ENCODE data around the gene ATAD5.
"Not testable (repeated sequence)": the region's sequence is repeated elsewhere in the genome, so short reads cannot be mapped to it uniquely, and the experiment has no call there.

Gene ATAD5

DNA sequence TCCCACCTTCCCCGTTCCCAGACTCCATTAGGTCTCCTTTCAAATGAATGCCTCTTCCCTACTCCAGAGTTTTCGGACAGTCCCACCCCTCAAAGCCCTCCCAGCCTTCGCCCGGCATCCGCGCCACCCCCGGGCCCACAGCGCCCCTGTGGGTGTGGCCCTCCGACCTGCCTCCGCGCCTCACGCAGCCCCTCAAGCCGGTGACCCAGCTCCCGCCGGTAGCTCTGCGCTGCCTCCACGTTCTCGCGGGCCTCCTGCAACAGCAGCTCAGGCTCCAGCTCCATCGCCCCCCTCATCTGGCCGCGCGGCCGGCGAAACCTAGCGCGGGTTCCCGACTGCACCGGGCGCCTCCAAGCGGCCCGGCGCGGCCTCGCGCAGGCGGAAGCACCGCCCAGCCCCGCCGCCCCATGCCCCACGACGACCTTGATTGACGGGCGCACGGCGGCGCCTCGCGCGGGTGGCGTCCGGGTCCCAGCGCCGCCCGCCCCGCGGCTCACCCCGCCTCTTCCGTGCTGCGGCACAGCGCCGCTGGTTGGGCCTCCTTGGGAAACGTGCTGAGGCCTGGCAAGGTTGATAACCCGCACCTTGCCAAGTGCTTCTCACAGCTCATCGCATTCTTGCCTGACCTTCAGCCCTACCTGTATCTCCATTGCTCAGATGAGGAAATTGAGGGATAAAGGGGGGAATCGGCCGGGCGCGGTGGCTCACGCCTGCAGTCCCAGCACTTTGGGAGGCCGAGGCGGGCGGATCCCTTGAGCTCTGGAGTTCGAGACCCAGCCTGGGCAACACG lies 7.2 kb upstream of the ATAD5 start, which contains the start of gene CRLF3:
CRLF3 (minus strand) TSS at position 337 of the 790 bp plus-strand sequence; CDS start at position 296, 41 bp downstream.
- DNase-seq, result peak; percentile 89 to 91

DNA sequence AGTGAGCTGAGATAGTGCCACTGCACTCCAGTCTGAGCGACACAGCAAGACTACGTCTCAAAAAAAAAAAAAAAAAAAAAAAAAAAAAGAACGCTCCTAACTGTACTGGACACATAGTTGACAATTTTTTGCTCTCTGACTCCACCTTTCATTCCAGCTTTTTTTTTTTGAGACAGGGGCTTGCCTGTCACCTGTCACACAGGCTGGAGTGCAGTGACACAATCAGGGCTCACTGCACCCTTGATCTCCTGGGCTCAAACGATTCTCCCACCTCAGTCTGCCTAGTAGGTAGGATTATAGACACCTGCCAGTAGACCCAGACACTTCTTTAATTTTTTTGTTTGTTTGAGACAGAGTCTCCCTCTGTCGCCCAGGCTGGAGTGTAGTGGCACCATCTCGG lies 4.7 kb upstream of the ATAD5 start:
- no peak for DNase-seq

DNA sequence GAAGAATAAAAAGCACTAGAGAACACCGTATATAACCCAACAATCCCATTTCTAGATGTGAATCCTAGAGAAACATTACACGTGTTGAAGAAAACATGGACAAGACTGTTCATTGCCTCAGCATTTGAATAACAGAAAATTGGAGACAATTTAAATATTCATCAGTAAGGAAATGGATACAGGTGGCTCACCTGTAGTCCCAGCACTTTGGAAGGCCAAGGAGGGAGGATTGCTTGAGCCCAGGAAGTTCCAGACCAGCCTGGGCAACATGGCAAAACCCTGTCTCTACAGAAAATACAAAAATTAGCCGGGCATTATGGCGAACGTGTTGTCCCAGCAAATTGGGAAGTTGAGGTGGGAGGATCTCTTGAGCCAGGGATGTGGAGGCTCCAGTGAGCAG lies 2.7 kb upstream of the ATAD5 start:
- no peak for DNase-seq

DNA sequence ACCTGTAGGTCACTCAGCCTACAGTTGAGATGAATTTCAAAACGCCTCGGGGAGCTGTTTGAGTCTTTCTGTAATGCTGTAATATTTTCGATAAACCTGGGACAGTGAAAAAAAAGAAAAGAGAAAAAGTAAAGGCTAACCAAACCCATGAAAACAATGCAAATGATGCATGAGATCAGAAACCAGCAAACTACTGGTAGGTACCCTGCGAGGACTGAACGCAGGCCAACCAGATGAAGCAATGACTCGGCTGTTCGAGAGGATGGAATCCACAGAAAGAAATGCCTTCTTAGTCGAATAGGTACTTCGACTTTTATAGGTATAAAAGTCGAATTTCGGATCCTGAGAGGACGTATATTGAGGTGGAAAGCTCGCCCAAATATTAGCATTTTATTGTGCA lies 509 bp upstream of the ATAD5 start:
- no peak for DNase-seq

DNA sequence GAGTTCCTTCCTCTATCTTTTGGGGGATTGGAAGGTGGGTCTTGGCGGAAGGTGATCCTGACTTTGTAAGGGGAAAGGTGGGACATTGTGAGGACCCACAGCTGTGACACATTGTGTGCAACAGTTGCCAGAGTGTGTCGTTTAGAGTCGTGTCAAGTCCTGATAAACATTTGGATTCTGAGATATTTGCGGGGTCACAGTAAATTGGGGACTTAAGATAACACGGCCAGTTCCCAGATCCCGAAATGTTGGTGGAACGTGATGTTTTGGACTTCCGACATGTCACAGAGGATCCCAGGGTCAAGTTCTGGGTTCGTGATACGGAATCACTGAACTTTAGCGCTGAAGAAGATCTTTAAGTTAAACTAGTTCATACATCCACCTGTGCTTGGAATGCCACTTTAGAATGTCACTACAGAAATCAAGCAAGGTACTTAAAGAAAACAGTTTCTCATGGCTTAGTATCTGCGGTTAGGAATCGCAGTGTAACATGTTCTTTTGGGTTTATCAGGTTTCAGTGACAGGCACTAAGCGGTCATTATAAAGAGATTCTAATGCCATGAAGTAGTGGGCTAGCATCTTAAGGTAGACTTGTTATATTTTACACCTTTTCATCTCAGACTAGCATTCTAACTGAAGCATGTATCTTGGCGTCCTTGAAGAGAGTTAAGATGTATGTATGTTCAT lies 815 bp downstream of the ATAD5 start:
- no peak for DNase-seq

DNA sequence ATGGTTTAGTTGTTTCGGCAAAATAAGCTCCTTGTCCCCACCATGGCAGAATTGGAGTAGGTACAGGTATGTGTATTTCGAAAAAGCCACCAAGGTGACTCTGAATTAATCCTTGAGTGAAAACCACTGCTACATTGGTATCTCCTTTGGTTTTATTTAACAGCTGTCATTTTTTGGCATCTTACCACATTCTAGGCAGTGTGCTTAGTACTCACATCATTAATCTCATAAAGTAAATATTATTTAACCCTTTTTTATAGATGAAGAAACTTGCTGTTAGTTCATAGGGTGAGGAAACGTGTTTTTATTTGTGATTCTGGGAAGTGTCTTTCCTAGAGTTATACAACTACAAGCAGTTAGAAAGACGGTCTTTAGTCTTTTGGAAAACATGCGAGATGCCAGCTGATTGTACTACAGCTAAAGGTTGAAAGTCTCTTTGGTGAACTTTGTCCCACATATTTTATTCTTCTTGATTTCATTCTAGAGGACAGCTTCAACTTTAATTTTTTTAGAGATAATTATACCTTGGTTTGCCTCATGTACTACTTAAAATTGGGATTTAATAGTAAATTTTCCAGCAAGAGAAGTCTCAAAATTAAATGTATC lies 6.5 kb downstream of the ATAD5 start:
- no peak for DNase-seq

DNA sequence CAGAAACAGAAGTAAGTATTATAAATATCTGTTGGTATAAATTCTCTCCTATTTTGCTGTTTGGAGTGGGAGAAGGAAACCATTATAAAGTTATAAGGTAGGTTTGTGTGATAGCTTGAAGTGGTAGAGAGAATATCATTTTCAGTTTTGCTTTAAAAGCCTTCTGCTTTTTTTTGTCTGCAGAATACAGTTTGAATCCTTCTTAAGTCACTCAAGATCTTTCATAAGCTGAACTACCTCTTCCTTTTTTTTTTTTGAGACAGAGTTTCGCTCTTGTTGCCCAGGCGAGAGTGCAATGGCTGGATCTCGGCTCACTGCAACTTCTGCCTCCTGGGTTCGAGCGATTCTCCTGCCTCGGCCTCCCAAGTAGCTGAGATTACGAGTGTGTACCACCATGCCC lies 9.0 kb downstream of the ATAD5 start:
- no peak for DNase-seq

DNA sequence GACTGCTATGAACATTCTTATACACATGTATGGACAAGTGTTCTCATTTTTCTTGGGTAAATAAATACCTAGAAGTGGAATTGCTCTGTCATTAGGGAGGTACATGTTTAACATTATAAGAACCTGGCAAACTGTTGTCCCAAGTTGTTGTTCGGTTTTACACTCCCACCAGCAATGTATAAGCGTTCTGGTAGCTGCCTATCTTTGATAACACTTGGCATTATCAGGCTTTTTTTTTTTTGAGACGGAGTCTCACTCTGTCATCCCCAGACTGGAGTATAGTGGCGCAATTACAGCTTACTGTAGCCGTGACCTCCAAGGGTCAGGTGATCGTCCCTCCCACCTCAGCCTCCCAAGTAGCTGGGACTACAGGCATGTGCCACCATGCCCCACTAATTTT lies 16.3 kb downstream of the ATAD5 start:
- no peak for DNase-seq

DNA sequence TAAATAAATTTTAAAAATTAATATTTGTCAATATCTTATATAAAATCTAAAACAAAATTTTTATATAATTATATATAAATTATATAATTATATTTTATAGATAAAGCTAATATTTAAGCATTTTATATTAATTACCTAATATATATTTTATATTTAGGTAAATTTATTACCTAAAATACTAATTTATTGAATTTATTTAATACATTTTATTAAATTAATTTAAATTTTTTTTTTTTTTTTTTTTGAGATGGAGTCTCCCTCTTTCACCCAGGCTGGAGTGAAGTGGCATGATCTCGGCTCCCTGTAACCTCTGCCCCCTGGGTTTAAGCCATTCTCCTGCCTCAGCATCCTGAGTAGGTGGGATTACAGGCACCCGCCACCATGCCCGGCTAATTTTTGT lies 22.4 kb downstream of the ATAD5 start:
- DNase-seq, result no peak

DNA sequence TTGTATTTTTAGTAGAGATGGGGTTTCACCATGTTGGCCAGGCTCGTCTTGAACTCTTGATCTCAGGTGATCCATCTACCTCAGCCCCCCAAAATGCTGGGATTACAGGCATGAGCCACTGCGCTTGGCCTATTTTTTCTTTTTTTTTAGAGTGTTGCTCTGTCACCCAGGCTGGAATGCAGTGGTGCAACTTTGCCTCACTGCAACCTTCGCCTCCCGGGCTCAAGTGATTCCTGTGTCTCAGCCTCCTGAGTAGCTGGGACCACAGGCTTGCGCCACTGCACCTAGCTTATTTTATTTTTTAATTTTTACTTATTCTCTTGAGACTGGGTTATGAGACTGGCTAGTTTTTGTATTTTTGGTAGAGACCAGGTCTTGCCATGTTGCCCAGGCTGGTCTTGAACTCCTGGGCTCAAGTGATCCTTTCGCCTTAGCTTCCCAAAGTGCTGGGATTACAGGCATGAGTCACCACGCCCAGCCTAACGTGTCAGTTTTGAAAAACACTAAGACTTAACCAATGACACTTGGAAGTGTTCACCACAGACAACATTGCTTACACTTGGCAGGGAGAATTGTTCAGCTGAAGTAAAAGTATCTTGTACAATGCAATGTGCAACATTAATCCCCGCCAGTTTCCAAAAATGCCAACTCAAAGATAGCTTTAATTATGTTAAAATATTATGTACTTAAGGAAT lies 26.9 kb downstream of the ATAD5 start:
- DNase-seq, result no peak

DNA sequence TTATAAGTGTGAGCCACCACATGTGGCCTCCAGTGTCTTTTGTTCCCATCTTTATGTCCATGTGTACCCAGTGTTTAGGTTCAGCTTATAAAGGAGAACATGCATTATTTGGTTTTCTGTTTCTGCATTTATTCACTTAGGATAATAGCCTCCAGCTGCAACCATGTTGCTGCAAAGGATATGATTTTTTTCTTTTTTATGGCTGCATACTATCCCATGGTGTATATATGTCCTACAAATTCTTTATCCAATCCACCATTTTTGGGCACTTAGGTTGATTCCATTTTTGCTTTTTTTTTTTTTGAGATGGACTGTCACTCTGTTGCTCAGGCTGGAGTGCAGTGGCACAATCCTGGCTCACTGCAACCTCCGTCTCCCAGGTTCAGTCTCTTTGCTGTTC lies 32.9 kb downstream of the ATAD5 start:
- no peak for DNase-seq

DNA sequence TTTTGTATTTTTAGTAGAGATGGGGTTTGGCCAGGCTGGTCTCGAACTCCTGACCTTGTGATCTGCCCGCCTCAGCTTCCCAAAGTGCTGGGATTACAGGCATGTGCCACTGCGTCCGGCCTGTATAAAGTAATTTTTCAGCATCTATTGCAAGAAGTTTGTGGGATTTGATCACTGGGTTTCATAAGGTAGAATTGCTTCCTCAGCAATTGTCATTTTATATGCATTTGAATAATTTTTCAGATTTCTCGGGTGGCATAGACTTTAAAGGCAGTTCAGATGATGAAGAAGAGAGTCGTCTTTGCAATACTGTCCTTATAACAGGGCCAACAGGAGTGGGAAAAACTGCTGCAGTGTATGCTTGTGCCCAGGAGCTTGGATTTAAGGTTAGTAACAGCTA lies 37.2 kb downstream of the ATAD5 start:
- DNase-seq, result no peak

DNA sequence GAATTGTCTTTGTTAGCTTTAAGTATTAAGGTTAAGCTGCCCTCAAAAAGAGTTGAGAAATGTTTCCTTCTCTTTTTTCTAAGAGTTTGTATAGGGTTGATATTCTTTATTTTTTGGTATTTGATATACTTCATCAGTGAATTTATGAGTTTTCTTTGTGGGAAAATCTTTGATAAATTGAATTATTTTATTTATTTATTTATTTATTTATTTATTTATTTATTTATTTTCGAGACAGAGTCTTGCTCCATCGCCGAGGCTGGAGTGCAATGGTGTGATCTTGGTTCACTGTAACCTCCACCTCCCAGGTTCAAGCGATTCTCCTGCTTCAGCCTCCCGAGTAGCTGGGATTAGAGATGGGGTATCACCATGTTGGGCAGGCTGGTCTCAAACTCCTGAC lies 54.4 kb downstream of the ATAD5 start:
- no peak for DNase-seq

DNA sequence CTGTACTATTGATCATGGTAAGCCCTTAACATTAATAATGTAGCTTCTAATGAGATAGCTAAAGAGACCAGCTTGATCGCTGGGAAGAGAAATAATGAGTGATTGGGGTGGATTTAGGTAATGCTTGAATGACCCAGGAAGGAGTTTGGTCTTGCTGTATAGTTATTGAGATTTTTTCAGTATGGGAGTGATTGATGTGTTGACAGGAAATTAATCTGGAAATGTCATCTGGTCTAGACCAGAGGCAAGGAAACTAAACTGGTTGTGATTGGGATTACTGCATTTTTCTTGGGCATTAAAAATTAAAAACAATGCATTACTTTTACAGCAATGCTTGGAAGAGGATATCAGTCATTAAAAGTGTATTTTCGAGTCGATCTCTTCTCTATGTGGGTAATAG lies 62.5 kb downstream of the ATAD5 start:
- DNase-seq, result no peak

DNA sequence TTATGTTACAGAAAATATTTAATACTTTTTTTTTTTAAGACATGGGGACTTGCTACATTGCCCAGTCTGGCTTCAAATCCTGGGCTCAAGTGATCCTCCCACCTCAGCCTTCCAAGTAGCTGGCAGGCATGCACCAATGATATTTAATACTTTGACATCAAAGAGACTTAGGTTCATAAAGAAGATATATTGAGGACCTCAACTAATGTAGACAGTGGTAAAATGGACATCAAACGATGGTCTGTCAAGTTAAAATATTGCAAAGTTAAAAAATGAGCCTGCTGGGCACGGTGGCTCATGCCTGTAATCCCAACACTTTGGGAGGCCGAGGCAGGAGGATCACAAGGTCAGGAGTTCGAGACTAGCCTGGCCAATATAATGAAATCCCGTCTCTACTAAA lies 65.5 kb downstream of the ATAD5 start:
- no peak for DNase-seq

DNA sequence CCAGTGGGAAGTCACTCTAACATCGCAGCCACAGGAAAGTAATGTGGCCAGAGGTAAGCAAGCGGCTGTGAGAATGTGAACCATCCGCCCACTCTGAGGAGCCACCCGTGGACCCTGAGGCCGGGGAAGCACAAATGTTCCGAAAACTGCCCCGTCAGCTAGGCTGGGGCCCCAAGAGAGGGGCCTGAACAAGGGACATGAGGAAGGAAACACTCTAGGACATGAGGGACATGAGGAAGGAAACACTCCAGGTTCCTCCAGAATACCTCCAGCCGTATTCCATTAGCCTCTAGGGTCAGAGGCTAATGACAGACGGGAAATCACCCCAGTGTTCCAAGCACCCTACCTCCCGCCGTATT lies 74.0 kb downstream of the ATAD5 start:
- DNase-seq, result peak; percentile 24 to 29

DNA sequence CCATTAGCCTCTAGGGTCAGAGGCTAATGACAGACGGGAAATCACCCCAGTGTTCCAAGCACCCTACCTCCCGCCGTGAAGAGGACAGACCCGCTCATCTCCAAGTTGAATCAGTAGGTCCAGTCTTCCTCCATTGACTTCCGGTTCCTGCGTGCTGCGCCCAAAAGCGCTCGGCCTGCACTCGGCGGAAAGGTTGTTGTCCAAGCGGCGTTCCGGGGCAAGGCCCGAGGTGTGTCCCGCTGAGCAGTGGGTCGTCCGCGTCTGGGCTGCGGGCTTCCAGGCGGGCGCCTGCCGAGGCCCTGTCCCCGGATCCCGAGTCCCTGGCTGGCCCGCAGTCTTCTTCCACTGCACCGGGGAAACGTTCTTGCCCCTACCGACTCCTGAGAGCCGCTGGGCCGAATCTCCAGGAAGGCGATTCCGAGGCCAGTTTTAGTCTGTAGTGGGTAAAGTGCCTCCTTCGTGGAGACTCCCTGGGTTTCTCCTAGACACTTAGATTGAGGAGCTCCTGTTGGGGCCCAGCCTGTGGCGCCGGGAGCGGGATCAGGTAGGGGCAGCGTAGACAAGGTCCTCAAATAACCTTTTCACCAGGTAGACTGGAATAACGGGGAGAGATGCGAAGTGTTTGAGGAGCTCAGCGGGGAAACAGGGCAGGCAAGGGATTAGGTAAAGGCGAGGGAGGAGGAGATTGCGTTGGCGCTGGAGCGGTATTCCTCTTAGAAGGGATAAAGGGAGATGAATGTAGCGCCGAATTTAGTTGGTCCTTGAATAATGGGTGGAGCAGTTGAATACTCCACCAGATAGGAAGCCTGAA lies 74.5 kb downstream of the ATAD5 start, which contains the start of gene TEFM:
TEFM (minus strand) TSS at position 138 of the 811 bp plus-strand sequence; CDS start at position 98, 40 bp downstream.
- peak; percentile 88 to 92 for DNase-seq

DNA sequence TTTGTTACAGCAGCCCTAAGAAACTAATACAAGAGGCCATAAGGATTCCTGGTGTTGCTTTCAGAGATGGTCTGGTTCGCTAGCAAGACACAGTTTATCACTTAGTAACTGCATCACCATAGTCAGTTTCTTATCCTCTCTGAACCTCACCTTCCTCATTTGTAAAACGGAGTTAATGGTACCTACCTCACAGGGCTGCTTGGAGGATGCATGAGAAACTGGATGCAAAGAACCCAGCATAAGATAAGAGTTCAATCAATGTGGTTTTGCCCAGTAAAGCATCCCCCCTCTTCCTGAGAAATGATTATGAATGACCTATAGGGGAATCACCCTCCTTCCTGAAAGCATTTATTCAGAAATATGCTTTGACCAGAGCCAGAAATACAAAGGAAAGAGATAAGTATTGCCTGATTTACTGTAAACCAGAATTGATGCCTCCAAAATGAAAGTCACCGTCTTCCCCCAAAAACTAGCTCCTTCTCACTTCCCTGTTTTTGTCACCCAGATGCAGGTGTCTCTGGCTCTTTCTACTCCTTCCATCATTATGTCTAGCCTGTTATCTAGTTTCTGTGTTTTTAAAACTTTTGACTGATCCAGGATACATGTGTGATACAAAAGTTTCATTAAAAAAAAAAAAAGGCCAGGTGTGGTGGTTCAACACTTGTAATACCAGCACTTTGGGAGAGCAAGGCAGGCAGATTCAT lies 77.1 kb downstream of the ATAD5 start:
- DNase-seq, result no peak

DNA sequence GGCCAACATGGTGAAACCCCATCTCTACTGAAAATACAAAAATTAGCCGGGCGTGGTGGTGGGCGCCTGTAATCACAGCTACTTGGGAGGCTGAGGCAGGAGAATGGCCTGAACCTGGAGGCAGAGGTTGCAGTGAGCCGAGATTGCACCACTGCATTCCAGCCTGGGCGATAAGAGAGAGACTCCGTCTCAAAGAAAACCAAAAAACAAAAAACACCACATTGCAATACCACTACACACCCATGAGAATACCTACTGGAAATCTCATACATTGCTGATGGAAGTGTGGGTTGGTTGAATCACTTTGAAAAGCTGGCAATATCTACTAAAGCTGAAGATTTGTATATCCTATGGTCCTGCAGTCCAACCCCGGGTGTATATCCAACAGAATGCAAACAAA lies 78.4 kb downstream of the ATAD5 start:
- not testable (repeated sequence) for DNase-seq

DNA sequence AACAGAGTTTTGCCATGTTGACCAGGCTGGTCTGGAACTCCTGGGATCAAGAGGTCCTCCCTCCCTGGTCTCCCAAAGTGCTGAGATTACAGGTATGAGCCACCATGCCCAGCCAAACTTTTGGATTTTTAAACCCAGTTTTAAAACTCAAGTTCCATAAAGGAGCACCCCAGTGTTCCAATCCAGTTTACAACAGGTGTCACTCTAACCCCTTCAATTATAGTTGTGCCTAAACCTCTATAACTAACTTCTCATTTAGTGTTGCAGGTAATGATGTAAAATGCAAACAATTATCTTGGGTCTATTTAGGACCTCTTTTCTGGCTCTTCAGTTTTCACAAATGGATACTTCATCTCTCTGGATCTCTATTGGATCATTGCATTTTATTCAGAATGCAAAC lies 82.2 kb downstream of the ATAD5 start:
- DNase-seq, result no peak

DNA sequence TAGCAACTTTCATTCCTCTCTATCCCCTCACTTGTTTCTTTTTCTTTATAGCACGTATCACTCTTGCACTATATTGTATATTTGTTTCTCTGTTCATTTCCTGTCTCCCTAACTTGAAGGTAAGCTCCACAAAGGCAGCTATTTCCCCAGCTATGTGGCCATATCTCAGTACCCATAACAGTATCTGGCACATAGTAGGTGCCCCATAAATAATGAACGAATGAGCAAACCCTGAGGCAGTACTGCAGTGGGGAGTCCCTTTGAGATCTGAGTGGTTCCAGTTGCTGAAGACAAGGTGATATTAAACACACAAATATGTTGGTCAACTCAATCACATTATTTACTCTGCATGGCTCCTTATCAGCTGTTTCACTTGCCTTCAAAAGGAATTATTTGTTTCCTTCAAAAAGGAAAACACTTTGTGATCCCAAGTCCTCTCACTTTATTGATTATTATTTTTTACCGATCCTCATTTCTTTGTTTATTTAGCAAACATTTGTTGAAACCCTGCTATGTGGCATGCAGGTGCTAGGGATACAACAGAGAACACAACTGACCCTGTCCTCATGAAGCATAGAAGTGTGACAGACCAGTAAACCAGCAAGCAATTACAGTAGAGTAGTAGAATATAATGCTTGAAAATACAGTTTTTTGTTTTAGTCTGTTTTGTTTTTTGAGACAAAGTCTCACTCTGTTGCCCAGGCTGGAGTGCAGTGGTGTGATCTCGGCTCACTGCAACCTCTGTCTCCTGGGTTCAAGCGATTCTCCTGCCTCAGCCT lies 84.3 kb downstream of the ATAD5 start:
- DNase-seq, result no peak
